Activated CD8-positive, alpha-beta memory T cell treated with anti-CD3 and anti-CD28 coated beads for 24 hours (primary cell): ENCODE data around the gene ZIC2.

ENCODE experiments used
- DNase-seq: peaks from one replicate; pipeline ENCODE4 v3.0.0-alpha.2; 2020

Gene ZIC2

DNA sequence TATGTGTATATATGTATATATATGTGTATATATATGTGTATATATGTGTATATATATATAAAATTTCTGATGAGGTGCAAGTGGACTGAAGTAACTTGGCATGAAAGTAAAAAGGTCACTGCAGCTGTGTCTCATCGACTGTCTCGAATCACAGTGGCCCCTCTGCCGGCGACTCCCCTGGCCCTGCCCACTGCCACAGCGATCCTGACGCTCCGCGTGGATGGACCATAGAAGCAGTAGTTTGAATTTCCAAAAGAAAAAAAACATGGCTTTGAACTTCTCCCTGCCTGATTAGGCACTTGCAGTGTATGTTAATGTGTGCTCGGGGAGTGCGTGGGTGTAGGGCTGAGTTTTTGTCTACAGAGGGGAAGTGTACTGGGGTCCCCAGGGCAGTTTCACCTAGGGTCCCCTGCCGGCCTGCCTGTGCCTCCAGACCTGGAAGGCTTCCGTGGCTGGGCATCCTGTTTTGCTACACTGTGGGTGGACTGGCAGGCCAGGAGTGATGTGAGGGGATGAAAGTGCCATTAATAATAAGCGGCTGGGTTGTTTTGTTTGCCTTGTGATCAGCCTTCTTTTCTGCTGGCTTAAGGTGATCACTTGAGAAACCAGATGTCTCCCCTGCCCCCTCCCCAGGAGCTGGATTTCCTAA lies 20.8 kb upstream of the ZIC2 start:
- peak; percentile 51 for DNase-seq

DNA sequence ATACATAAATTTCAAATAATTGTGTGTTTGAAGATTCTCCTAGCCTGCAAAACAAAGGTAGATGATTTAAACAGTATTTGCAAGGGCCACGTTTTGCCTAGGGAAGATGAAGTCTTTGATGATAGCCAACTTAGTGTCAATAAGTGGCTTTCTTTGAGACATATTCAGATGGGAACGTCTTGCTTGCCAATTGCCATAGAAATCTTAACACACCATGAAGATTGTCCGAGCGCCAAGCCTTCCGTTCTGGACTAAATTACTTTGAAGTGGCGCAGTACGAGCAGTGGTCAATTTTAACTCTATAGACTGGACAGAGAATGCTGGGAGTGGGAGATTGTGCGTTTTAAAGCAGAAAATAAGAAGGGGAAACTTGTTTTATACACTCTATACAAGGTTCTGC lies 19.9 kb upstream of the ZIC2 start:
- no peak for DNase-seq

DNA sequence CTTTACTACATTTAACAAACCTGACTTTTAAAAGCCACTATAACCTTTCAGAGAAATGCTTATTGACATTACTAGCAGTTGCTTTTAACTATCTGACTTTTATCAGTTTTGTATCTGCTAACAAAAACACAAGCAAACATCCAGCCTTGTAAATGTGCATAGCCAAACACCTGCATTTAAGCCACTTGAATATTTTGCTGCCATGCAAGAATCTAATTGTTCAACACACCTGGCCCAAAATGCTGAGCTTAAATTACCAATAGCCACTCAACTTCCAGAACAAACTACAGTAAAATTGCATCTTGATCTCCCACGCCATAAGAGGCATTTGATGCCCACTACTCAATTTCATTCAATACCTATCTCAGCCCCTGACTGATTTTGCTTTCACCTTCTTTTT lies 19.3 kb upstream of the ZIC2 start:
- no peak for DNase-seq

DNA sequence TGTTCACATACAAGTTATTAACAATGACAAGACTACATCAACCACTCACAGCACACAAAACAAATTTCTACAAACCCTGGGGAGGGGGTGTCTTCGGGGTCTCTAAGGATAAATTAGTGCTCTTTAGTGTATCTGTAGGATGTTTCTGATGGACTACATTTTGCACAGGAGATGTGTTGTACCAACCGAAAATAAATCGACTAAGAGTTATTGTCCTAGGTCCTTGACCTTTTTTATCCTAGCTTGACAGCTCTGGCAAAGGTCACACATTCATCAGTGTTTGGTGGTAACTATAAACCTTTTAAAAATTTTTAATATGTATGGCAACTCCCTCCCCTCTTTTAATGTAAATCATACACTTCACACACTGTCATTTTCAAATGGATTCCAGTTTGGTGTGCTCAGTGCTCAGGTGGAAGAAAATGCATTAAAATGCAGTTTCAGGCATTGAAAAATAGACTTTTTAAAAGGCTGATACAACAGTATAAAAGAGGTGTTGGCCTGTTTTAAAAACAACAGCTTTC lies 17.7 kb upstream of the ZIC2 start:
- DNase-seq = no peak

DNA sequence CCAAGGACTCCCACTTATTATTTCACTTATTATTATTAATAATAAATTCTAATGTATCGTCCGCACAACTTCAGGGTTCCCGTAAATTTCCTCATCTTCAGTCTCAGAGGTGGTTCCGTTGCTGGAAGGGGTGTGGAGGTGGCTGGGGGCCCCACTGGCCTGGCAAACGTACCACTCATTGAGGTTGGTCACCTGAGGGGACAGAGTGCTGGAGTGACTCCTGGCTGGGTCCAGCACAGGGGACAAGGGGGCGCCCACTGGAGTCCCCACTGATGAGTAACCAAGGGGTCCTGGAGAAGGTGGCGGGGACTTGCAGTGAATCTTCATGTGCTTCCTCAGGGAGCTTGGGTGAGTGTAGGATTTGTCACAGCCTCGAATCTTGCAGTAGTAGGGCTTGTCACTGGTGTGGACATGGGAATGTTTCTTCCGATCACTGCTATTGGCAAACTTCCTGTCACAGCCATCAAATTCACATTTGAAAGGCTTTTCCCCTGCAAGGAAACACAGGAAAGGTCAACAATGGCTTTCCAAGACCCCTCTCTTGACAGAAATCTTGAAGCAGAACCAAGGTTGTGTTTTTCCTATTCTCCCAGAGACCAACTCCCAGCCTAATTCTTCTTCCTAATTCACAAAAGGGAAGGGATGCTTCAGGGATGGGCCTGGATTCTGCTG lies 16.1 kb upstream of the ZIC2 start:
- DNase-seq = peak; percentile 46

DNA sequence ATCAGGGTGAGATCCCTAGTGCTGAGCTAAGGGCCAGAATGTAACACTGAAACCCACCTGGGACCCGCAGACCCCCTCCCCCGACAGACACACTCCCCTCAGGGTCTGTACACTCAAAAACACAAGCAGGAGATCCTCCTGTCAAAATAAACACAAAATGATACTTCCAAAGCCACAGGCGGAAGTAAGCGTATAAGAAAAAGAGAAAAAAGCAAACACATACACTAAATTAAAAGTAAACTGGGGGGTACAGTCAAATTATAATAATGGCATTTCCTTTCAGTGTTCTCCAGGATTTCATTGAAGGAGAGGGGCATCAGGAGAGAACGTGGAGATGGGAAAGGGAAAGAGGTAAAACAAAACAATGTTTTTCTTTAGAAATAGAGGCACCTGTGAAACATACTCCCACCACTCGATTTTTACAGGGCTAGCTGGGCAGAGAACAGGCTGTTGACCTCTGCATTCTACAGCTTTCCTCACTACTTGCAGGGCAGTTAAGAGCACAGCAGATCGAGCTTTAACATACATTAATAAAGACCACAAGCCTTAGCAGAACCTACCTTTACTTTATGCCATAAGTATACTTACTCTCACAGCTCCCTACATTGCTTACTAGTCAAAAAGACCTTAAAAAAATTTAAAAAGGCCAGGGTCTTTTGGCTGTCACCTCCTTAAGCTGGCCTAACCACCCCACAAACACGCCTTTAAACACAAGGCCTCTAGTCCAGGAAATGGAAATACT lies 15.3 kb upstream of the ZIC2 start:
- DNase-seq = peak; percentile 9

DNA sequence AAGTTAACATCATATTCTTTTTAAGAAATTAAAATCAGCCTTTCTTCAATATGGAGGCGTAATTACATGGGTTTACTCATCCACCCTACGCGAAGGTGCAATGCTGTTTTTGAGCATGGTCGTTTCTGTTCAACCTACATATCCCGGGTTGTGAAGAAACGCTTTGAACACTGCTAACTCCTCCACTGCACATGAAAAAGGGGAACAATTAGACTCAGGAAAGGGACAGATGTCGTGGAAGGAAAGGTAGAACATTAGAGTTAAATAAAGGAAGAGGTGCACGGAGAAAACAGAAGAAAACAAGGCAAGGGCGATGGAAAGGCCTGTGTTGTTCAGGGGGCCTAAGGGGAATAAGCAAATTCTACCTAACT lies 14.1 kb upstream of the ZIC2 start:
- DNase-seq = peak; percentile 45

DNA sequence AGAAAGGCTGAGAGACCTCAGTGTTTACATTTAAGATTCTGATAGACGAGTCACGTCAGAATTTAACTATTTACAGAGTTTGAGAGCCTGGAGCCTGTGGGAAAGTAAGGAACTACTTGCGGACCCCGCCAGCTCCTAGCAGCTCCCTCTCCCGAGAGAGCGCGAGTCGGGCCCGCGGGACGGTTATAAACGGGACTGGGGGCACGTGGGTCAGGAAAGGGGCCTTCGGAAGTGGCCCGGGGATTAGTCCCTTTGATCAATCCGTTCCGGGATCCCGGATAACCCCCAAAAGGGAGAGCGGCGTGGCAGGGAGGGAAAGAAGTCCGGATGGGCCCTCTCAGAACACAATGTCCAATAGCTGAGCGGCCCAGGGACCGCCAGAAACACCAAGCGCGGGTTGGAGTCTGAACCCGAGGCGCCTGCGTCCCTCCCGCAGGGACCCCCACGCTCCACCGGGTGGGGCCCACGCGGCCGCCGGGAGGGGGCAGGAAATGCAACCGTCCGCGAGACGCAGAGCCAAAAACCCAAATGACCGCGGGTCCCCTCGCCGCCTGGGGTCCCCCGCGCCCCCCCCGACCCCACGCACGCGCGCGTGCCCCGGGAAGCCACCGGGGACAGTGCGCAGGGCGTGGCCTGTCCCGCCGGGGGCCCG lies 13.6 kb upstream of the ZIC2 start:
- DNase-seq = peak; percentile 59

DNA sequence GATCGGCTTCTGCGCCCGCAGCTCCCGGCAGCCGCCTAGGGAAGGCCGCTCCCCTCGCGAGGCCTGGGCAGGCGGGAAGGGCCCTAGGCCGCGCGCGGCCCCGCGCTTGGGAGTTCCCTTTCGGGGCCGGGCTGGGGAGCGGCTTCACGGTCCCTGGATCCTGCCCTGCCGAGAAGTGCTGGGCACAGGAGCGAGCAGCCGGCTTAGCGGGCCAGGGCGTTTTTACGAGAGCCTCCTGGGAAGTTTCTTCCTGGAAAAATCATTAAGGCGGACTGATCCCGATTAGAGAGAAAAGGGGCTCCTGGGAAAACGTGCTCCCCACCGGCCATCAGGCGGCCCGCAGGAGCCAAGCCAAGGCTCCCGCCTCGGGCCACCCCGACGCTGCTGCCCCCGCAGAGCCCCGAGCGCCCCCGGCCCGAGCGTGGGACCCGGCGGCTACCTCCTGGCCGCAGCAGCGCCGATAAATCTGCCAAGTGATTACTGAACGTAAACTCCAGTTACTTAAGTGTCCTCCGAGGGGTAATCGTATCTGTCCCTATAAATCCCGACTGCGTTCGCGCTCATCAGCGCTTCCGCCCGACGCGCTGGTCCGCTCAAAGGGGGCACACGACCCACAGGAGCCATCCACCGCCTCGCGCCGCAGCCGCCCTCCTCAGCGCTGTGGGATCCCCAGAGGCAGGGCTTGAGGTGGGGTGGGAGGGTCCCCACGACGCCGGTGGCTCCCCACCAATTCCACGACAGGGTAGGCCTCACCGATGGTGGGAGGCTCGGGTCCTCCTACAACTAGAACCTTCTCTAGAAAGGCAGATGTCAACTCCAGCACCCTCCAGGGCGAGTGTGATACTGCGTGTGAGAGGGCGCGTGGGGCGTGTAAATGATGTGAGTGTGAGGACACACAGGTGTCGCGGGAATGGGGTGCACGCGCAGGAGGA lies 12.8 kb upstream of the ZIC2 start:
- DNase-seq = peak; percentile 60

DNA sequence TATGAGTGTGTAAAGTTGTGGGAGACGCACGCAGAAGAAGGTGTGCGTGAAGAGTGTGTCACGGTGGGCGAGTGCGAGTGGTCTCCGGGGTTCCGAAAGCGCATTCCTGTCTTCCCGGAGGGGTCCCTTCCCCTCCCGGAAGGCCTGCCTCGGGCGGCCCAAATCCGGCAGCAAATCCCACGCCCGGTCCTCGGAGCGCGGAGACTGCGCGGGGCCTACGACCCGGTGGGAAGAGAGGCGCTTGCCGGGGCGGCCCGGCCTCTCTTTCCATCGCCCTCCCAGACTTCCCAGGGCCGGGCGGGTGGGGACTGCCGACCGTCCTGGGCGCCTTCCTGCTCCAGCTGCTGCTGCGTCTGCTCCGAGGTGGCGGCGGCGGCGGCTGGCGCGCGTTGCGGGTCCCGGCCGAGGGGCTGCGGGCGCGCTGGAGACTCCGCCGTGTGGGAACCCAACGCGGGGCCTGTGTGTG lies 12.1 kb upstream of the ZIC2 start:
- peak; percentile 60 for DNase-seq

DNA sequence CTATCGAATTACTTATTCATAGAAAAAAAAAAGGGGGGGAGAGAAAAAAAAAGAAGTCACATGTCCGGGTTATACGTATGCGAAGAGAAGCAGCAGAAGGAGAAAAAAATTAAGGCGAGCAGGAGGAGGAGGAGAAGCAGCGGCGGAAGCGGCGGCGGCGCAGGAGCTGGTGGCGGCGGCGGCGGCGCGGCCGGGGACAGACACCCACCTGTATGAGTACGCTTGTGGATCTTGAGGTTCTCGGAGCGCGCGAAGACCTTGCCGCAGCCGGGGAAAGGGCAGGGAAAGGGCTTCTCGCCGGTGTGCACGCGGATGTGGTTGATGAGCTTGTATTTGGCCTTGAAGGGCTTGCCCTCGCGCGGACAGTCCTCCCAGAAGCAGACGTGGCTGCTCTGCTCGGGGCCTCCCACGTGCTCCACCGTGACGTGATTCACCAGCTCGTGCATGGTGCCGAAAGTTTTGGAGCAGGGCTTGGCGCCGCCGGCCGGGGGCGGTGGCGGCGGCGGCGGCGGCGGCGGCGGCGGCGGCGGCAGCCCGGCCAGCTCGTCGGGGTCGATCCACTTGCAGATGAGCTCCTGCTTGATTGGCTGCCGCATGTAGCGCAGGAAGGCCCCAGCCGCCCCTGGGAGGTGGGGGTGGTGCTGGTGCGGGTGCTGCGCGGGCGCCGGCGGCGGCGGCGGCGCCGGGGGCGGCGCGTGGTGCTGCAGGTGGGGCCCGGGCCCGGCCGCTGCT lies 11.5 kb upstream of the ZIC2 start:
- peak; percentile 75 for DNase-seq

DNA sequence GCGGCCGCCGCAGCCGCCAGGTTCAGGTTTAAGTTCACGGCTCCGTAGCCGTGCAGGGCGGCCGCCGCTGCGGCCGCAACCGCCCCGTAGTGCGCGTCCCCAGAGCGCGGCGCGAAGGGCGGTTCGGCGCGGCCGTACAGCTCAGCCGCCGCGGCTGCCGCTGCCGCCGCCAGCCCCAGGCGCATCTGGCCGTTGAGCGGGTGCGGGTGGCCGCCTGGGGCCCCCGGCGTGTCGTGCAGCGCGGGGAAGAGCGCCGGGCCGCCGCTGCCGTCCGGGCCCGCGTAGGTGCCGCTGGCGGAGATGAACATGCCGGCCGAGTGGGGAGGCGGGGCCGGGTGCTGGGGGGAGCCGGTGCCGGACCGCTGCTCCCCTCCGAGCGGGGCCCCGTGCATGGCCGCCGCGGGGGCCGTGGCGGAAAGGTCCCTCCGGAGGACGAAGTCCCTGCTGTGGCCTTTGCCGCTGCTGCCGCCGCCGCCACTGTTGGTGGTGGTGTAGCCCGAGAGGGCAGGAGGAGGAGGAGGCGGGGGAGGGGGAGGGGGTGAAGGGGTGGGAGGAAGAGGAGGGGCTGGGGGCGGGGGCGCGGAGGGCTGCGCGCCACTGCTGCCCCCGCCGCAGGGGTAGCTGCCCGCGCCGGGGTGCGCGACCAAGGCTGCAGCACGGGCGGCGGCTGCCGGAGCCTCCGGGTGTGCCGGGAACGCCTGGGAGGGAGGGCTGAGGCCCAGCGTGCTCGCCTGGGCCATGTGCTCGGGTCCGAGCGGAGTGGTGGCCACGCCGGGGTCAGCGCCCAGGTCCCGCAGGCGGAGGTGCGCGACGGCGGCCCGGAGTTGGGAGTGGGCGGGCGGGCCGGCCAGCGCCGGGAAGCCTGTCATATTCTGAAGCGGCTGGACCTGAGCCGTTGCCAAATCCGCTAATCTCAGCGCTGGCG lies 10.7 kb upstream of the ZIC2 start:
- DNase-seq = peak; percentile 58

DNA sequence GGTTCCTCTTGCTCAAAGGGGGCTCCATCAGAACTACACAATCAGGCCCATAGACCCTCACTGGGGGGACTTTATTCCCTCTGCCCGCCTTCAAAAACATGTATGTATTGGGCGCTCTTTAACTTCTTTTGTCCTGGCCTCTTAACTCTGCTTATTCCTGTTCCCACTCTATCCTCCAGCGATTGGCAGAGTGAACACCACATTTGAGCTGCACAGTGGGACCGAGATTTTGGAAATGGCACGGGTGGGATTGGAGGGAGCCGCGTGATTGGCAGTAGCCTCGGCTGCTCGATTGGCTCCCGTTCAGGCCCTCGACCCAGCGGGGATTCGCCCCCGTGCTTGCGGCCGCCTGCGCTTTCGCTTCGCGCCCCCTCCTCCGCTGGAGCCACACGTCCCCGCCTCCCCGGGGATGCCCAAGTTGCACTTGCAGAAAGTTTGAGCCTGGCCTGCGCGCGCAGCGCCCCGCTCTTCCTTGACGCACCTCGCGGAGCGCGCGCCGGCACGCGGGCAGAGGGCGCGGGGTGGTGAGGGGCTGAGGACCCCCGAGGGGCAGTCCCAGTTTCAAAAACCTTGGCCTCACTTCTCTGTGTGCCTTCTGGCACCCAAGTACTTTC lies 9.9 kb upstream of the ZIC2 start, which contains the start of gene ZIC5:
Gene ZIC5 (minus strand): TSS at position 192 of the 614 bp plus-strand sequence. CDS start 164 bp downstream, at position 28.
- no peak for DNase-seq

DNA sequence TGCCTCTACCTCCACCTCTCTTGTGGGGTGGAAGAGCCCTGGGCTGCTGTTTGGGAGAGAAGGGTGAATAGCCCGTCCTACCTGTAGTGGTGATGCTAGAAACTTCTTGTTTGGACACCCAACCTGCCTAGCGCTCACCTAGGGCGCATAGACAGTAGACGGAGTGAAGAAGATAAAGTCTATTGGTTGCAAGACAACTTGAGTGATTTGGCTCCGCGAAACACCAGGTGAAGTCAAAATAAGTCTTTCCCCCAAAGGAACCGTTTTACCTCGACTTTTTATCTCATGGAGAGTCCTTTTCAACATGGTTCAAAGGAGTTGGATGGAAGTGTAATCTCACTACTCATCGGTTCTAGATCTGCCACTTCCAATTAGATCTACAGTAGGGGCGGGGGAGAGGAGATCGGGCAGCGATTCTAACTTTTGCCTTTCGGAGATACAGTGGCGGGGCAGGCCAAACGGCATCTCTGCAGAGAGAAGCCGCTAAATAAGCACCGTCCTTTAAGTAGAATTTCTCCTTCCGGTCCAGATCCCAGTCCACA lies 9.3 kb upstream of the ZIC2 start:
- DNase-seq = peak; percentile 58

DNA sequence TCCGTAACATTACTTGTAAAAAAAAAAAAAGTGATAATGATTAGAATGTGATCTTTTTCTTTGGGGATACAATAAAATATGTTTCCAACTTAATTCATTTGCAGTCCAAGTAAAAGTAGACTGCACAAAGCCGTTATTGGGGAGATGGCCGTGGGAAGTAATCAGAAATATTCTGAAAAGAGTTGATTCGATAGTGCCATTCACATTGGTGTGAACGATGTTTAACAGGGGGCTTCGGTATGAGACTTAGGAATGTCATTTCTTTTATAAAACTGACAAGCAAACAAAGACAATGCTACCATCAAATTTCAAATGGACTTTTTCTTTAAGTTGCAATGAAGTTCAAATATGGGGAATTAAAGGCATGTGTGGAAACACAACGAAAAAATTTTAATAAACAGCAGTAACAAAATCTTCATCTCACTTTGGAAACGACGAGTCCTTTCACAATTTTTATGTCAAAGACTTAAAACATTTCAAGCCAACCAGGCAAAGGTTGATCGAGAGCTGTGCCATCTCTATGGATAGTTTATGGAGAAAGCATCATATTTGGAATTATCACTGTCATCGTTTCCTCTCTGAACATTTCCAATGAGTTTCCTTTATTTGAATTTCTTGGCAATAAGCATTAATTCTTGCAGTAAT lies 8.3 kb upstream of the ZIC2 start:
- no peak for DNase-seq

DNA sequence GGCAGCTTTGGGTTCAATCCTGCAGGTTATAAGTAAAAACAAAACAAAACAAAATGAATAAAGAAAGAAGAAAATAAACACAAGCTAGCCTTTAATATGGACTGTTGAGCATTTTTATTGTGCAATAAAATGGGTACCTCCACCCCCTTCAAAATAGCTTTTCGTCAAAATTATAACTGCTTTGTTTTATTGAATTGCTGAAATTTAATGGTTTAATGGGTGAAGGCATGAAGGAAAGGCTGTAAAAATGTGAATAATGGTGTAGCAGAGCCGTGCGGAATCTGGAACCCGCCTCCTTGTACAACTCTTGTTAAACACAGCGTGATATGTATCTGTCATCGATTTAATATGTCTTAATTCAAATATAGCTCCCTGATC lies 7.8 kb upstream of the ZIC2 start:
- no peak for DNase-seq

DNA sequence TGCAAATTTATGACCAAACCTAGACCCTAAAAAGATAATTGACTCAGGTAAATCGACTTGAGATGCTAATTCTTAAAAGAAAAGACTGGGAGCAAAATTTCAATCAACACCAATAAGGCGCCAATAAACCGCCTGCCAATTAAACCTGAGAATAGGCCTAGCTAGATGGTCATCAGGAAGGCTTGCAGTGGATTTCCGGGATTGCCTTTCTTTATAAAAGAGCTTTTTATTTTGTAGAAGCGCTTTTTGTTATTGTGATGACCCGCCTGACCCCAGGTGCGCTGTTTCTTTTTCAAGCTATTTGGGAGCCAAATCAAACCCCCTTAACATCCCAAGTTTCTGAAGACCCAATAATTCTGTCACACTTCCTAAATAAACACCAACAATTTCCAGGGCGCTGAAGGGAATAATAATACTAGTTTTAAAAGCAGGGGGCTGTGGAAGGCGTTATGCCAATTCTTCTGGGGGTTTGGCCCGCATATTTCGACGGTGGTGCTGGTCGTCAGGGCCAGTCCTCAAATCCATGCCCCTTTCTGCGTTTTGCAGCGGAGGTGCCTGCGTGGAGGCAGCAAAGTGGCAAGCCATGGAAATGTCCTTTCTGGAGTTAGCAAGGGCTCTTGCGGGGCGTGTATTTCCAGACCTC lies 7.2 kb upstream of the ZIC2 start:
- no peak for DNase-seq

DNA sequence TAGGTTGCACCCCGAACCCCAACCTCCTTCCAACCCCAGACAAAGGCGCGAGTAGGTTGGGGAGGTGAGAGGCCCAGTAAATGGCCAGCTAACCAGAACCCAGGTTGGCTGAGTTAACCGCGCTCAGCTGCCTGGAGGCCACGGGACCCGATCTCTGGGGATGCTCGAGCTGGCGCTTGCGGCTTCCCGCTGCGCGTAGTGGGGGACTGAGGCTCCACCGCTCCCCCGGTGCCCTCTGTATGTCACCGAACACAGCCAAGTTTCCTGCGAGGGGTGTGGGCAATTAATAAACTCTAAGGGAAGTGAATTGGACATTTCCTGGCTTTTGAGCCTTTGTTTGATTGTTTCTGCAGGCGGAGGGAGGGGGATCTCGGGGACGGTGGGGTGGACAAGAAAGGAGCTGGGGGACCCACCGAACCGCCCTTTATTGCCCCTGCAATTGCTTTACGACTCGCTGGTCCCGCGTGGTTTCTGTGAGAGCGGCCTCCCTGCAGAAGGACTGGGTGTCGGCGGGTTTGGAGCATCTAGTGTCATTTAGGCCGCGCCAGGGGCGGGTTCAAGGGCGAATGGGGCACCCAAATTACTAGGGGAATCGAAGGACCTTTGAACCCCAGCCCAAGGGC lies 6.5 kb upstream of the ZIC2 start:
- no peak for DNase-seq
